HCT116 (cell line): ENCODE results near the gene SMIM36. TPM values are rescaled to one million over a fixed set of nuclear protein-coding genes. Genes with fewer than 3 reads are reported as not detected.

ENCODE experiments used
- ATAC-seq: fragments of 200-7000 bp; cut with Tn5 transposase; 2 replicates; pipeline ENCODE4 v1.9.1; 2020; ENCODE audit warnings: mild to moderate bottlenecking, moderate library complexity
- BruUV-seq: library from RNA; stranded (reverse); fragments of 400-500 nt; replicated peaks from 2 replicates; lab custom pipeline; 2021; lab: Mats Ljungman, UMichigan
- CTCF ChIA-PET: fragments of 300-600 bp; sonication (Branson Sonifier 250); formaldehyde crosslinking; loops from one replicate; lab custom pipeline; 2021; ENCODE audit warnings: antibody characterized with exemption; lab: Charles Lee
- POLR2A ChIA-PET: fragments of 300-600, 350-600 bp; sonication (Branson Sonifier 250); formaldehyde crosslinking; loops from one replicate; lab custom pipeline; 2021; ENCODE audit warnings: antibody characterized with exemption; lab: Charles Lee
- RAD21 ChIA-PET, 2 experiments: fragments of 300-600 bp; sonication (Branson Sonifier 250); formaldehyde crosslinking; loops; one replicate each; lab custom pipeline; 2023; ENCODE audit warnings: low total read pairs in 2 of 2; ENCODE audit not compliant: uncharacterized antibody in 2 of 2, unreplicated experiment in 2 of 2, low non-redundant PET in 1 of 2; lab: Charles Lee
- DNase-seq: peaks from one replicate; pipeline ENCODE4 v3.0.0-alpha.2; 2010; ENCODE audit warnings: low read depth, low spot score
- H2AFZ ChIP-seq: fragments of 200-600 bp; shearing (Covaris generic), sonication (generic); 2 replicates; pipeline ENCODE4 v1.6.1; 2017; ENCODE audit warnings: low read depth, mixed run types, mixed read lengths, antibody characterized with exemption, low read length; ENCODE audit not compliant: poor library complexity, severe bottlenecking
- H3K27ac ChIP-seq: 2 replicates; pipeline ENCODE4 v1.5.1; 2012; ENCODE audit warnings: low read depth, low read length
- H3K27me3 ChIP-seq: fragments of 200-600 bp; sonication (generic); 2 replicates; pipeline ENCODE4 v1.6.1; 2016; ENCODE audit warnings: mixed run types, low read length, mixed read lengths; ENCODE audit not compliant: insufficient read depth
- H3K36me3 ChIP-seq, 2 experiments: fragments of 200-500 bp in 1 of 2; fragments of 200-600 bp in 1 of 2; sonication (Bioruptor generic) in 1 of 2; sonication (generic) in 1 of 2; 2 replicates each; pipeline versions ENCODE4 v1.5.1 to v1.6.1; 2014 to 2016; ENCODE audit warnings: low read length in 2 of 2, inconsistent platforms in 1 of 2, mixed read lengths in 1 of 2, mixed run types in 1 of 2; ENCODE audit not compliant: insufficient read depth in 2 of 2, control insufficient read depth in 1 of 2
- H3K4me1 ChIP-seq, 2 experiments: fragments of 200-600 bp in 1 of 2; sonication (generic) in 1 of 2; 2 replicates each; pipeline versions ENCODE4 v1.5.1 to v1.6.1; 2012 to 2017; ENCODE audit warnings: low read length in 2 of 2, inconsistent platforms in 1 of 2, mild to moderate bottlenecking in 1 of 2, mixed read lengths in 1 of 2, mixed run types in 1 of 2, moderate library complexity in 1 of 2; ENCODE audit not compliant: insufficient read depth in 2 of 2, control insufficient read depth in 1 of 2
- H3K4me2 ChIP-seq: fragments of 200-600 bp; sonication (generic); 2 replicates; pipeline ENCODE4 v1.6.1; 2017; ENCODE audit warnings: mixed run types, low read length, mixed read lengths
- H3K4me3 ChIP-seq, 2 experiments: fragments of 200-600 bp in 1 of 2; sonication (generic) in 1 of 2; replicated peaks in 1 of 2; 2 replicates each; pipeline ENCODE4 v1.5.1; 2011 to 2016; ENCODE audit warnings: low read length in 2 of 2, control low read depth in 1 of 2, low read depth in 1 of 2, mild to moderate bottlenecking in 1 of 2, mixed read lengths in 1 of 2, mixed run types in 1 of 2
- H3K79me2 ChIP-seq: fragments of 200-600 bp; sonication (generic); 2 replicates; pipeline ENCODE4 v1.6.1; 2017; ENCODE audit warnings: mild to moderate bottlenecking, mixed run types, low read length, moderate library complexity, mixed read lengths; ENCODE audit not compliant: insufficient read depth
- H3K9ac ChIP-seq: fragments of 200-600 bp; sonication (generic); 2 replicates; pipeline ENCODE4 v1.6.1; 2016; ENCODE audit warnings: low read length, mixed read lengths
- H3K9me2 ChIP-seq: fragments of 200-600 bp; sonication (generic), shearing (Covaris generic); 2 replicates; pipeline ENCODE4 v1.6.1; 2017; ENCODE audit warnings: mixed run types, mild to moderate bottlenecking, moderate library complexity; ENCODE audit not compliant: insufficient read depth
- H3K9me3 ChIP-seq, 2 experiments: fragments of 200-500 bp in 1 of 2; fragments of 200-600 bp in 1 of 2; sonication (Bioruptor generic) in 1 of 2; sonication (generic) in 1 of 2; 2 replicates each; pipeline ENCODE4 v1.6.1; 2014 to 2017; ENCODE audit warnings: low read length in 2 of 2, mixed read lengths in 2 of 2, inconsistent platforms in 1 of 2, low read depth in 1 of 2, mild to moderate bottlenecking in 1 of 2, mixed run types in 1 of 2, moderate library complexity in 1 of 2; ENCODE audit not compliant: control insufficient read depth in 1 of 2, insufficient read depth in 1 of 2
- H4K20me1 ChIP-seq: fragments of 200-600 bp; sonication (generic), shearing (Covaris generic); 2 replicates; pipeline ENCODE4 v1.6.1; 2017; ENCODE audit warnings: mixed run types, mild to moderate bottlenecking, moderate library complexity; ENCODE audit not compliant: insufficient read depth
- ATF3 ChIP-seq: IDR thresholded peaks from 2 replicates; pipeline ENCODE4 v1.6.1; 2012
- CBX3 ChIP-seq: IDR thresholded peaks from 2 replicates; pipeline ENCODE4 v1.6.1; 2012; ENCODE audit warnings: low read depth
- EGR1 ChIP-seq: IDR thresholded peaks from 2 replicates; pipeline ENCODE4 v1.6.1; 2012; ENCODE audit warnings: low read depth
- ELF1 ChIP-seq: IDR thresholded peaks from 2 replicates; pipeline ENCODE4 v1.6.1; 2012; ENCODE audit warnings: low read depth, borderline replicate concordance
- EZH2 ChIP-seq: fragments of 200-600 bp; sonication (generic); IDR thresholded peaks from 2 replicates; pipeline ENCODE4 v1.6.1; 2017; ENCODE audit warnings: antibody characterized with exemption, mixed run types
- EZH2phosphoT487 ChIP-seq: fragments of 200-600 bp; IDR thresholded peaks from 2 replicates; pipeline ENCODE4 v1.6.1; 2018; ENCODE audit warnings: antibody characterized with exemption, borderline replicate concordance
- FOSL1 ChIP-seq: IDR thresholded peaks from 2 replicates; pipeline ENCODE4 v1.6.1; 2012; ENCODE audit warnings: low read depth
- RAD21 ChIP-seq: IDR thresholded peaks from 2 replicates; pipeline ENCODE4 v1.6.1; 2012; ENCODE audit warnings: low read depth, mild to moderate bottlenecking
- SIN3A ChIP-seq: IDR thresholded peaks from 2 replicates; pipeline ENCODE4 v1.6.1; 2012; ENCODE audit warnings: low read depth
- ZNF274 ChIP-seq: fragments of 200-500 bp; sonication (Bioruptor generic); IDR thresholded peaks from 2 replicates; pipeline ENCODE4 v1.6.1; 2014; ENCODE audit warnings: mild to moderate bottlenecking, low read depth, low read length, inconsistent platforms
- intact Hi-C: fragments of 100-400 bp; cut with micrococcal nuclease; formaldehyde crosslinking; loops from 2 replicates; pipeline ENCODE4 v1.10.0; 2022
- total RNA-seq: library from RNA; stranded (reverse); gene quantifications from one replicate; pipeline ENCODE4 v1.2.1, GENCODE V29; 2021; ENCODE audit not compliant: unreplicated experiment
- TF ChIP-seq, protein P1 (sequence below), 3 experiments: fragments of 200-600 bp in 1 of 3; sonication (generic) in 1 of 3; IDR thresholded peaks in 2 of 3; conservative IDR thresholded peaks in 1 of 3; 2 replicates each; pipeline ENCODE4 v1.5.1; 2012 to 2017; ENCODE audit warnings: low read depth in 2 of 3, low read length in 2 of 3, antibody characterized with exemption in 1 of 3, borderline replicate concordance in 1 of 3, control low read depth in 1 of 3, mild to moderate bottlenecking in 1 of 3, mixed read lengths in 1 of 3, mixed run types in 1 of 3, moderate library complexity in 1 of 3; ENCODE audit not compliant: insufficient read depth in 1 of 3
- TF ChIP-seq, protein P2 (sequence below): IDR thresholded peaks from 2 replicates; pipeline ENCODE4 v1.6.1; 2011; ENCODE audit warnings: mild to moderate bottlenecking, low read length, moderate library complexity; ENCODE audit not compliant: insufficient replicate concordance; ENCODE audit errors: extremely low read depth

SMIM36 gene
- total RNA-seq, 1 experiment from 2014 or later = 0.37 TPM

- no peak overlapping the region for H3K9ac ChIP-seq
- no peaks in the 10 kb centered on the region for H4K20me1 ChIP-seq
- ChIA-PET CTCF (no interaction called here), RAD21 (no interaction called here), POLR2A (no interaction called here)
- no peaks in the 10 kb centered on the region for H3K9me2 ChIP-seq
- H3K27ac ChIP-seq = no peak overlapping the region
- BruUV-seq = no TSS peak
- H3K4me2 ChIP-seq = no peak overlapping the region
- H3K27me3 ChIP-seq = no peaks in the 10 kb centered on the region
- no peaks in the 10 kb centered on the region for H3K4me1 ChIP-seq
- no peaks in the 10 kb centered on the region for H3K9me3 ChIP-seq
- ATAC-seq (no peak), DNase-seq (no peak)
- H3K36me3 ChIP-seq = no peaks in the 10 kb centered on the region
- TF ChIP-seq SIN3A (no peak), EZH2phosphoT487 (no peak)
- no peak overlapping the region for H2AFZ ChIP-seq
- no peak overlapping the region for H3K4me3 ChIP-seq
- intact Hi-C loops = loop anchor here (2.0 kb wide), 1 partner anchor 267 kb away; no protein-coding TSS in a partner anchor
- H3K79me2 ChIP-seq = no peaks in the 10 kb centered on the region
Measured at GRCh38 chr17:55479903-55480302, 31.3 kb downstream of the SMIM36 start.

DNA sequence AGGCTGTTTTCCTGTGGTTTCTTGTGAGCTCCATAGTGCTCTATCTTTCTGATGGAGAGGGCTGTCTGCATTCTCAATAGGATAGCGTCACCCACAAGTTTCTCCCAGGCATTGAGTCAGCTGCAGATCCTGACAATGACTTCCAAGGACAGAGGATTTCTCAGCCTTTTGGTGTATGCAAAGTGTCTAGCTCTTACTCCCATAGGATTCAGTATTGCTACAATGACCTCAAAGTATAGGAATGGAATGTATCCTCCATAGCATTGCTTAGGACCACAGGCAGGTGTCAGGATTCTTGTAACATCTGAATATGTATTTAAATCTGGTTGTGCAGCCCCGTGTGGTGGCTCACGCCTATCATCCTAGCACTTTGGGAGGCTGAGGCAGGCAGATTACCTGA is 32.3 kb downstream of the SMIM36 start:
- intact Hi-C loops = loop anchor here (2.0 kb wide), 1 partner anchor 266 kb away; no protein-coding TSS in a partner anchor
- Histone ChIP-seq H3K27me3 (no peaks in the 10 kb centered on the region), H4K20me1 (no peaks in the 10 kb centered on the region), H3K36me3 (no peaks in the 10 kb centered on the region), H3K9me3 (no peaks in the 10 kb centered on the region), H2AFZ (no peak overlapping the region), H3K9ac (no peak overlapping the region), H3K79me2 (no peaks in the 10 kb centered on the region), H3K4me1 (no peaks in the 10 kb centered on the region), H3K4me2 (no peak overlapping the region), H3K9me2 (no peaks in the 10 kb centered on the region), H3K4me3 (no peak overlapping the region), H3K27ac (no peak overlapping the region)
- BruUV-seq = no TSS peak
- ChIA-PET CTCF (no interaction called here), RAD21 (no interaction called here), POLR2A (no interaction called here)
- no peak for ATAC-seq
- no peak for DNase-seq
- TF ChIP-seq, protein P1, sequence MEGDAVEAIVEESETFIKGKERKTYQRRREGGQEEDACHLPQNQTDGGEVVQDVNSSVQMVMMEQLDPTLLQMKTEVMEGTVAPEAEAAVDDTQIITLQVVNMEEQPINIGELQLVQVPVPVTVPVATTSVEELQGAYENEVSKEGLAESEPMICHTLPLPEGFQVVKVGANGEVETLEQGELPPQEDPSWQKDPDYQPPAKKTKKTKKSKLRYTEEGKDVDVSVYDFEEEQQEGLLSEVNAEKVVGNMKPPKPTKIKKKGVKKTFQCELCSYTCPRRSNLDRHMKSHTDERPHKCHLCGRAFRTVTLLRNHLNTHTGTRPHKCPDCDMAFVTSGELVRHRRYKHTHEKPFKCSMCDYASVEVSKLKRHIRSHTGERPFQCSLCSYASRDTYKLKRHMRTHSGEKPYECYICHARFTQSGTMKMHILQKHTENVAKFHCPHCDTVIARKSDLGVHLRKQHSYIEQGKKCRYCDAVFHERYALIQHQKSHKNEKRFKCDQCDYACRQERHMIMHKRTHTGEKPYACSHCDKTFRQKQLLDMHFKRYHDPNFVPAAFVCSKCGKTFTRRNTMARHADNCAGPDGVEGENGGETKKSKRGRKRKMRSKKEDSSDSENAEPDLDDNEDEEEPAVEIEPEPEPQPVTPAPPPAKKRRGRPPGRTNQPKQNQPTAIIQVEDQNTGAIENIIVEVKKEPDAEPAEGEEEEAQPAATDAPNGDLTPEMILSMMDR (IDR thresholded peaks at IDR 0.05 in 2 of 3, conservative IDR thresholded peaks at IDR 0.05 in 1 of 3; ENCODE audit: borderline replicate concordance in 1 of 3, insufficient read depth in 1 of 3, low read depth in 2 of 3, low read length in 2 of 3) = no peak
- no peak for TF ChIP-seq CBX3
- TF ChIP-seq RAD21 = no peak
- TF ChIP-seq ATF3 = no peak
- TF ChIP-seq EZH2 = no peak
- TF ChIP-seq FOSL1 = no peak
- no peak for TF ChIP-seq EGR1
- TF ChIP-seq ZNF274 = no peak
- TF ChIP-seq, protein P2, sequence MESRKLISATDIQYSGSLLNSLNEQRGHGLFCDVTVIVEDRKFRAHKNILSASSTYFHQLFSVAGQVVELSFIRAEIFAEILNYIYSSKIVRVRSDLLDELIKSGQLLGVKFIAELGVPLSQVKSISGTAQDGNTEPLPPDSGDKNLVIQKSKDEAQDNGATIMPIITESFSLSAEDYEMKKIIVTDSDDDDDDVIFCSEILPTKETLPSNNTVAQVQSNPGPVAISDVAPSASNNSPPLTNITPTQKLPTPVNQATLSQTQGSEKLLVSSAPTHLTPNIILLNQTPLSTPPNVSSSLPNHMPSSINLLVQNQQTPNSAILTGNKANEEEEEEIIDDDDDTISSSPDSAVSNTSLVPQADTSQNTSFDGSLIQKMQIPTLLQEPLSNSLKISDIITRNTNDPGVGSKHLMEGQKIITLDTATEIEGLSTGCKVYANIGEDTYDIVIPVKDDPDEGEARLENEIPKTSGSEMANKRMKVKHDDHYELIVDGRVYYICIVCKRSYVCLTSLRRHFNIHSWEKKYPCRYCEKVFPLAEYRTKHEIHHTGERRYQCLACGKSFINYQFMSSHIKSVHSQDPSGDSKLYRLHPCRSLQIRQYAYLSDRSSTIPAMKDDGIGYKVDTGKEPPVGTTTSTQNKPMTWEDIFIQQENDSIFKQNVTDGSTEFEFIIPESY = no peak
- no peak for TF ChIP-seq EZH2phosphoT487
- TF ChIP-seq ELF1 = no peak
